HUES6 (cell line): Measurements from ENCODE around the gene PPP1R12A.

ENCODE experiments used
- H3K27ac ChIP-seq: 2 replicates; pipeline ENCODE4 v1.7.0; 2013; ENCODE audit warnings: low read depth, mild to moderate bottlenecking, low read length, inconsistent platforms
- H3K27me3 ChIP-seq: 2 replicates; pipeline ENCODE4 v1.6.1; 2013; ENCODE audit warnings: low read length; ENCODE audit not compliant: control insufficient read depth, insufficient read depth
- H3K36me3 ChIP-seq: 2 replicates; pipeline ENCODE4 v1.6.1; 2013; ENCODE audit warnings: low read length; ENCODE audit not compliant: control insufficient read depth, insufficient read depth
- H3K4me1 ChIP-seq: 2 replicates; pipeline ENCODE4 v1.6.1; 2013; ENCODE audit warnings: low read length; ENCODE audit not compliant: control insufficient read depth, insufficient read depth
- H3K4me3 ChIP-seq: 2 replicates; pipeline ENCODE4 v1.5.1; 2013; ENCODE audit warnings: low read depth, low read length
- H3K9ac ChIP-seq: one replicate; pipeline ENCODE4 v1.6.1; 2013; ENCODE audit warnings: mild to moderate bottlenecking, low read length
- H3K9me3 ChIP-seq: 2 replicates; pipeline ENCODE4 v1.6.1; 2013; ENCODE audit warnings: low read depth, low read length; ENCODE audit not compliant: control insufficient read depth, insufficient read depth

Gene PPP1R12A

GRCh38 chr12:79841878-79842265, 93.0 kb downstream of the PPP1R12A start:
- Histone ChIP-seq H3K4me3 (no peak overlapping the region), H3K36me3 (peaks cover 59% of the 10 kb centered on the region), H3K9ac (no peak overlapping the region), H3K9me3 (peaks cover 30% of the 10 kb centered on the region), H3K27me3 (no peaks in the 10 kb centered on the region), H3K27ac (no peak overlapping the region), H3K4me1 (peaks cover 12% of the 10 kb centered on the region)

GRCh38 chr12:79841248-79841877, 93.5 kb downstream of the PPP1R12A start:
- Histone ChIP-seq H3K27me3 (no peaks in the 10 kb centered on the region), H3K4me3 (no peak overlapping the region), H3K4me1 (peaks cover 12% of the 10 kb centered on the region), H3K9ac (no peak overlapping the region), H3K36me3 (peaks cover 59% of the 10 kb centered on the region), H3K27ac (no peak overlapping the region), H3K9me3 (peaks cover 30% of the 10 kb centered on the region)

- peaks cover 46% of the 10 kb centered on the region for H3K36me3 ChIP-seq
- H3K9me3 ChIP-seq, result peaks cover 30% of the 10 kb centered on the region
- no peak overlapping the region for H3K4me3 ChIP-seq
Measured at GRCh38 chr12:79838359-79838758, 96.5 kb downstream of the PPP1R12A start.

GRCh38 chr12:79837575-79837974, 97.3 kb downstream of the PPP1R12A start:
- peaks cover 30% of the 10 kb centered on the region for H3K9me3 ChIP-seq
- no peak overlapping the region for H3K27ac ChIP-seq
- no peak overlapping the region for H3K9ac ChIP-seq
- no peak overlapping the region for H3K4me3 ChIP-seq
- peaks cover 41% of the 10 kb centered on the region for H3K36me3 ChIP-seq
- H3K27me3 ChIP-seq, result no peaks in the 10 kb centered on the region
- no peaks in the 10 kb centered on the region for H3K4me1 ChIP-seq

More at GRCh38 chr12:79838359-79838758, 96.5 kb downstream of the PPP1R12A start:
- Histone ChIP-seq H3K9ac (no peak overlapping the region), H3K27ac (no peak overlapping the region), H3K27me3 (no peaks in the 10 kb centered on the region), H3K4me1 (no peaks in the 10 kb centered on the region)

- Histone ChIP-seq H3K27me3 (no peaks in the 10 kb centered on the region), H3K4me3 (no peak overlapping the region), H3K9ac (no peak overlapping the region), H3K9me3 (peaks cover 30% of the 10 kb centered on the region), H3K27ac (no peak overlapping the region), H3K36me3 (peaks cover 41% of the 10 kb centered on the region), H3K4me1 (no peaks in the 10 kb centered on the region)
Measured at GRCh38 chr12:79835377-79835843, 99.5 kb downstream of the PPP1R12A start.

GRCh38 chr12:79834712-79835376, 100.1 kb downstream of the PPP1R12A start:
- H3K9me3 ChIP-seq, result peaks cover 24% of the 10 kb centered on the region
- H3K4me1 ChIP-seq, result no peaks in the 10 kb centered on the region
- no peak overlapping the region for H3K9ac ChIP-seq
- peaks cover 35% of the 10 kb centered on the region for H3K36me3 ChIP-seq
- no peaks in the 10 kb centered on the region for H3K27me3 ChIP-seq
- H3K27ac ChIP-seq, result no peak overlapping the region
- H3K4me3 ChIP-seq, result no peak overlapping the region

GRCh38 chr12:79830440-79830839, 104.5 kb downstream of the PPP1R12A start:
- Histone ChIP-seq H3K9me3 (no peaks in the 10 kb centered on the region), H3K36me3 (peaks cover 16% of the 10 kb centered on the region; the same call in 1 of the 2 replicates)

GRCh38 chr12:79828924-79829323, 106.0 kb downstream of the PPP1R12A start:
- no peaks in the 10 kb centered on the region for H3K4me1 ChIP-seq
- H3K9me3 ChIP-seq, result no peaks in the 10 kb centered on the region
- H3K36me3 ChIP-seq, result peaks cover 13% of the 10 kb centered on the region; the same call in 1 of the 2 replicates
- H3K4me3 ChIP-seq, result no peak overlapping the region
- H3K27ac ChIP-seq, result no peak overlapping the region
- no peak overlapping the region for H3K9ac ChIP-seq
- no peaks in the 10 kb centered on the region for H3K27me3 ChIP-seq

More at GRCh38 chr12:79830440-79830839, 104.5 kb downstream of the PPP1R12A start:
- H3K27ac ChIP-seq, result no peak overlapping the region
- H3K4me1 ChIP-seq, result no peaks in the 10 kb centered on the region
- H3K27me3 ChIP-seq, result no peaks in the 10 kb centered on the region
- no peak overlapping the region for H3K4me3 ChIP-seq
- no peak overlapping the region for H3K9ac ChIP-seq

GRCh38 chr12:79827484-79827883, 107.4 kb downstream of the PPP1R12A start:
- H3K36me3 ChIP-seq, result peaks cover 13% of the 10 kb centered on the region; the same call in 1 of the 2 replicates

GRCh38 chr12:79826267-79827128, 108.4 kb downstream of the PPP1R12A start:
- Histone ChIP-seq H3K9ac (no peak overlapping the region), H3K36me3 (peaks cover 6% of the 10 kb centered on the region; the same call in 1 of the 2 replicates), H3K9me3 (no peaks in the 10 kb centered on the region)

More at GRCh38 chr12:79827484-79827883, 107.4 kb downstream of the PPP1R12A start:
- no peak overlapping the region for H3K4me3 ChIP-seq
- H3K9me3 ChIP-seq, result no peaks in the 10 kb centered on the region
- no peaks in the 10 kb centered on the region for H3K27me3 ChIP-seq
- no peaks in the 10 kb centered on the region for H3K4me1 ChIP-seq
- no peak overlapping the region for H3K27ac ChIP-seq
- no peak overlapping the region for H3K9ac ChIP-seq

More at GRCh38 chr12:79826267-79827128, 108.4 kb downstream of the PPP1R12A start:
- no peak overlapping the region for H3K4me3 ChIP-seq
- H3K27ac ChIP-seq, result no peak overlapping the region
- no peaks in the 10 kb centered on the region for H3K4me1 ChIP-seq
- no peaks in the 10 kb centered on the region for H3K27me3 ChIP-seq
